Myocyte (in vitro differentiated cells): ENCODE results near the gene PTCH2. TPM values are rescaled to one million over a fixed set of nuclear protein-coding genes. Genes with fewer than 3 reads are reported as not detected.
"Not testable (repeated sequence)": the region's sequence is repeated elsewhere in the genome, so short reads cannot be mapped to it uniquely, and the experiment has no call there.

ENCODE experiments used
- DNase-seq: peaks from one replicate; pipeline ENCODE4 v3.0.0-alpha.2; 2012; ENCODE audit warnings: low read depth
- total RNA-seq: library from RNA; depleted of rRNA; stranded (reverse); fragments of >200 nt; gene quantifications from 2 replicates; pipeline ENCODE4 v1.2.3, GENCODE V29; 2014

The PTCH2 gene
- total RNA-seq, 1 donor from 2014 or later: 0.51 TPM

GRCh38 chr1:44839576-44839975 lies 3.5 kb downstream of the PTCH2 start:
- no peak for DNase-seq

GRCh38 chr1:44838294-44838693 lies 4.8 kb downstream of the PTCH2 start:
- not testable (repeated sequence) for DNase-seq

- DNase-seq: peak; percentile 77
Measured at GRCh38 chr1:44835738-44836675, 7.0 kb downstream of the PTCH2 start.

GRCh38 chr1:44834328-44834727 lies 8.7 kb downstream of the PTCH2 start:
- DNase-seq: no peak

GRCh38 chr1:44832056-44832705 lies 10.9 kb downstream of the PTCH2 start:
- no peak for DNase-seq

GRCh38 chr1:44831516-44831915 lies 11.5 kb downstream of the PTCH2 start:
- no peak for DNase-seq

GRCh38 chr1:44830900-44831304 lies 12.2 kb downstream of the PTCH2 start:
- DNase-seq: no peak

GRCh38 chr1:44829506-44830384 lies 13.3 kb downstream of the PTCH2 start:
- no peak for DNase-seq

- DNase-seq: no peak
Measured at GRCh38 chr1:44828841-44829440, 14.1 kb downstream of the PTCH2 start.

GRCh38 chr1:44828003-44828651 lies 14.9 kb downstream of the PTCH2 start:
- no peak for DNase-seq

GRCh38 chr1:44827197-44828002 lies 15.7 kb downstream of the PTCH2 start:
- no peak for DNase-seq

- DNase-seq: no peak
Measured at GRCh38 chr1:44826375-44827196, 16.5 kb downstream of the PTCH2 start.

GRCh38 chr1:44824392-44824791 lies 18.7 kb downstream of the PTCH2 start:
- DNase-seq: not testable (repeated sequence)

GRCh38 chr1:44822981-44823451 lies 20.0 kb downstream of the PTCH2 start:
- no peak for DNase-seq

GRCh38 chr1:44822131-44822701 lies 20.8 kb downstream of the PTCH2 start:
- DNase-seq: no peak

- no peak for DNase-seq
Measured at GRCh38 chr1:44821240-44821715, 21.8 kb downstream of the PTCH2 start.

GRCh38 chr1:44820328-44821239 lies 22.5 kb downstream of the PTCH2 start:
- no peak for DNase-seq
